ENCODE results near the gene CLEC10A. TPM values are rescaled to one million over a fixed set of nuclear protein-coding genes. Genes with fewer than 3 reads are reported as not detected.

Gene CLEC10A
- total and polyA plus RNA-seq, 2 donors (not counting 3 experiments of a cell fraction or from before 2014, with no cell fraction given), result 0.14 TPM; not detected in 1

- no peak overlapping the region for H3K4me2 ChIP-seq (ENCODE audit: insufficient read depth, low read length)
- no peak overlapping the region for H3K4me3 ChIP-seq (replicated peaks in 1 of 3; ENCODE audit: insufficient read depth in 1 of 3, low read depth in 1 of 3, low read length in 3 of 3)
- no peaks in the 10 kb centered on the region for H3K36me3 ChIP-seq (ENCODE audit: control insufficient read depth in 2 of 2, extremely low read depth in 1 of 2, insufficient read depth in 2 of 2, low read length in 2 of 2)
- intact Hi-C loops (cut with micrococcal nuclease) (no loop called here), dilution Hi-C loops (cut with MboI; ENCODE audit: extremely low pct_ligation_motif_present, low sequenced_read_pairs) (no loop called here)
- H3K9ac ChIP-seq (replicated peaks; ENCODE audit: extremely low read depth, insufficient read depth, low read length), result no peak overlapping the region
- H4K20me1 ChIP-seq (replicated peaks; ENCODE audit: control insufficient read depth, extremely low read depth, insufficient read depth, low read length), result no peaks in the 10 kb centered on the region
- H3K4me1 ChIP-seq (ENCODE audit: control insufficient read depth, extremely low read depth, insufficient read depth, low read length), result no peaks in the 10 kb centered on the region
- no peaks in the 10 kb centered on the region for H3K9me3 ChIP-seq (replicated peaks; ENCODE audit: control insufficient read depth, insufficient read depth, low read length)
- FAIRE-seq (no peak), DNase-seq (ENCODE audit: low read depth, low spot score) (no peak)
- no peaks in the 10 kb centered on the region for H3K79me2 ChIP-seq (ENCODE audit: control insufficient read depth, insufficient read depth, low read length)
- POLR2A ChIA-PET, result no interaction called here
- no peak overlapping the region for H3K27ac ChIP-seq (ENCODE audit: insufficient read depth, low read depth, low read length)
- BruUV-seq (replicated peaks), result no TSS peak
- TF ChIP-seq GATA2 (IDR thresholded peaks at IDR 0.05; ENCODE audit: insufficient read depth, insufficient read length, low read depth, low read length) (no peak), FOS (IDR thresholded peaks at IDR 0.05; ENCODE audit: borderline replicate concordance, insufficient read depth, low read length) (no peak), POLR2A (IDR thresholded peaks at IDR 0.05; ENCODE audit: low read depth, low read length) (no peak), MYC (IDR thresholded peaks at IDR 0.05; ENCODE audit: low read depth, low read length) (no peak), JUN (IDR thresholded peaks at IDR 0.05; ENCODE audit: borderline replicate concordance, insufficient read depth, insufficient read length, low read depth) (no peak), EZH2 (IDR thresholded peaks at IDR 0.05; ENCODE audit: borderline replicate concordance, low read depth, low read length, severe bottlenecking) (no peak), POLR2AphosphoS5 (IDR thresholded peaks at IDR 0.05; ENCODE audit: insufficient read depth, low read depth, low read length) (no peak)
- TF ChIP-seq, protein P1, sequence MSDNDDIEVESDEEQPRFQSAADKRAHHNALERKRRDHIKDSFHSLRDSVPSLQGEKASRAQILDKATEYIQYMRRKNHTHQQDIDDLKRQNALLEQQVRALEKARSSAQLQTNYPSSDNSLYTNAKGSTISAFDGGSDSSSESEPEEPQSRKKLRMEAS (IDR thresholded peaks at IDR 0.05; ENCODE audit: insufficient read depth, insufficient read length), result no peak
- TF ChIP-seq, protein P2, sequence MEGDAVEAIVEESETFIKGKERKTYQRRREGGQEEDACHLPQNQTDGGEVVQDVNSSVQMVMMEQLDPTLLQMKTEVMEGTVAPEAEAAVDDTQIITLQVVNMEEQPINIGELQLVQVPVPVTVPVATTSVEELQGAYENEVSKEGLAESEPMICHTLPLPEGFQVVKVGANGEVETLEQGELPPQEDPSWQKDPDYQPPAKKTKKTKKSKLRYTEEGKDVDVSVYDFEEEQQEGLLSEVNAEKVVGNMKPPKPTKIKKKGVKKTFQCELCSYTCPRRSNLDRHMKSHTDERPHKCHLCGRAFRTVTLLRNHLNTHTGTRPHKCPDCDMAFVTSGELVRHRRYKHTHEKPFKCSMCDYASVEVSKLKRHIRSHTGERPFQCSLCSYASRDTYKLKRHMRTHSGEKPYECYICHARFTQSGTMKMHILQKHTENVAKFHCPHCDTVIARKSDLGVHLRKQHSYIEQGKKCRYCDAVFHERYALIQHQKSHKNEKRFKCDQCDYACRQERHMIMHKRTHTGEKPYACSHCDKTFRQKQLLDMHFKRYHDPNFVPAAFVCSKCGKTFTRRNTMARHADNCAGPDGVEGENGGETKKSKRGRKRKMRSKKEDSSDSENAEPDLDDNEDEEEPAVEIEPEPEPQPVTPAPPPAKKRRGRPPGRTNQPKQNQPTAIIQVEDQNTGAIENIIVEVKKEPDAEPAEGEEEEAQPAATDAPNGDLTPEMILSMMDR (IDR thresholded peaks at IDR 0.05; ENCODE audit: extremely low read depth in 1 of 2, insufficient read depth in 1 of 2, low read depth in 1 of 2, low read length in 2 of 2), result no peak
- CTCF ChIA-PET, result no interaction called here
- no peak overlapping the region for H2AFZ ChIP-seq (ENCODE audit: low read depth, low read length)
- no peaks in the 10 kb centered on the region for H3K9me1 ChIP-seq (replicated peaks; ENCODE audit: control insufficient read depth, extremely low read depth, insufficient read depth, low read length)
- peaks cover 0 to 1% of the 10 kb centered on the region in 2 experiments for H3K27me3 ChIP-seq (ENCODE audit: control insufficient read depth in 2 of 2, insufficient read depth in 2 of 2, low read length in 2 of 2)
Measured at GRCh38 chr17:7072406-7072805, 7.6 kb downstream of the CLEC10A start.

Data from endothelial cell of umbilical vein (primary cell).